ENCODE measurements around the gene ANKRD35. TPM values are rescaled to one million over a fixed set of nuclear protein-coding genes. Genes with fewer than 3 reads are reported as not detected.

ANKRD35 gene
- total and polyA plus RNA-seq, 9 of the 15 experiments (the other 6 are each of a cell fraction or from before 2014, with no cell fraction given) = 0.07 to 0.14 (median 0.07) TPM; not detected in 5

- TF ChIP-seq THAP12 (CRISPR knock-in tag; IDR thresholded peaks at IDR 0.05) (no peak), PRPF4 (IDR thresholded peaks at IDR 0.05; ENCODE audit: insufficient read depth, low read depth, low read length, poor library complexity, severe bottlenecking) (no peak), PML (IDR thresholded peaks at IDR 0.05; ENCODE audit: low read length) (0 out of 2 replicates have a peak, but pooled peaks have one; percentile 17), ZNF436 (CRISPR knock-in tag; IDR thresholded peaks at IDR 0.05) (no peak), KAT7 (CRISPR knock-in tag; IDR thresholded peaks at IDR 0.05; ENCODE audit: borderline replicate concordance) (no peak), SRF (CRISPR knock-in tag; IDR thresholded peaks at IDR 0.05) (no peak), DPF2 (IDR thresholded peaks at IDR 0.05) (no peak), MCM2 (IDR thresholded peaks at IDR 0.05; ENCODE audit: low read depth) (no peak), ZNF395 (CRISPR knock-in tag; IDR thresholded peaks at IDR 0.05) (no peak), MAFG (tag; conservative IDR thresholded peaks at IDR 0.05) (no peak), TEAD4 (IDR thresholded peaks at IDR 0.05; ENCODE audit: low read length) (peak; percentile 36), TEAD4 (CRISPR knock-in tag; IDR thresholded peaks at IDR 0.05; ENCODE audit: borderline replicate concordance) (peak; percentile 76; the same call in 1 of the 2 replicates), ZBTB1 (CRISPR knock-in tag; IDR thresholded peaks at IDR 0.05; ENCODE audit: borderline replicate concordance, low read depth) (0 out of 2 replicates have a peak, but pooled peaks have one; percentile 68), LCOR (CRISPR knock-in tag; IDR thresholded peaks at IDR 0.05) (0 out of 2 replicates have a peak, but pooled peaks have one; percentile 15), PPARD (CRISPR knock-in tag; IDR thresholded peaks at IDR 0.05) (no peak), ZNF174 (CRISPR knock-in tag; IDR thresholded peaks at IDR 0.05) (no peak), CBX8 (IDR thresholded peaks at IDR 0.05; ENCODE audit: borderline replicate concordance, extremely low read depth, low read depth, low read length, poor library complexity, severe bottlenecking) (no peak), TSHZ1 (CRISPR knock-in tag; IDR thresholded peaks at IDR 0.05) (no peak), ZNF197 (CRISPR knock-in tag; IDR thresholded peaks at IDR 0.05; ENCODE audit: low read depth) (no peak)
Measured at GRCh38 chr1:145918144-145918991, 32.7 kb upstream of the ANKRD35 start, which contains the start of gene PEX11B (continued).
